ENCODE data around the gene GSTP1. TPM values are rescaled to one million over a fixed set of nuclear protein-coding genes. Genes with fewer than 3 reads are reported as not detected.
A peak's percentile ranks its signal among the peaks of the same experiment; 100 is the strongest.

Gene GSTP1
- total and polyA plus RNA-seq, 8 donors: 393 to 2,840 (median 647) TPM

DNA sequence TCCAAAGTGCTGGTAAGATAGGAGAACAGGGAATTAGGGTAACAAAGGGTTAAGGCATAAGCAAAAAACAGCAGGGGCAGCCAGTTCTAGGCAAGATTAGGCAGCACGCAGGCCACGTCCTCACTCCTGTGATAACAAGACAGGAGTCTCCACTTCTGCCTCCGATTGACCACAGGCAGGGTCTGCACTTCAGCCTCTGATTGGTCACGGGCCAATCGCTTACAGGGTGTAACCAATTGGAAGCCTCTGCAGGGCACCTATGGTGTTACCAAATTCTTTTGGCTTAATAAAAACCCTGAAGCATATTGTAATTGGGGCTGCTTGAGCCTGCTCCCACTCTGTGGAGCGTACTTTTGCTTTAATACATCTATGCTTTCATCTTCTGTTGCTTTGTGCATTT is 12.2 kb upstream of the GSTP1 start:
- H3K36me3 ChIP-seq: no peaks in the 10 kb centered on the region
- peaks cover 0 to 6% (median 1%) of the 10 kb centered on the region in 4 donors for H3K4me1 ChIP-seq
- no peak overlapping the region for H3K4me3 ChIP-seq
- TF ChIP-seq EP300 (IDR thresholded peaks at IDR 0.05): no peak
- no peak for TF ChIP-seq POLR2AphosphoS5 (IDR thresholded peaks at IDR 0.05)
- TF ChIP-seq, protein P1, sequence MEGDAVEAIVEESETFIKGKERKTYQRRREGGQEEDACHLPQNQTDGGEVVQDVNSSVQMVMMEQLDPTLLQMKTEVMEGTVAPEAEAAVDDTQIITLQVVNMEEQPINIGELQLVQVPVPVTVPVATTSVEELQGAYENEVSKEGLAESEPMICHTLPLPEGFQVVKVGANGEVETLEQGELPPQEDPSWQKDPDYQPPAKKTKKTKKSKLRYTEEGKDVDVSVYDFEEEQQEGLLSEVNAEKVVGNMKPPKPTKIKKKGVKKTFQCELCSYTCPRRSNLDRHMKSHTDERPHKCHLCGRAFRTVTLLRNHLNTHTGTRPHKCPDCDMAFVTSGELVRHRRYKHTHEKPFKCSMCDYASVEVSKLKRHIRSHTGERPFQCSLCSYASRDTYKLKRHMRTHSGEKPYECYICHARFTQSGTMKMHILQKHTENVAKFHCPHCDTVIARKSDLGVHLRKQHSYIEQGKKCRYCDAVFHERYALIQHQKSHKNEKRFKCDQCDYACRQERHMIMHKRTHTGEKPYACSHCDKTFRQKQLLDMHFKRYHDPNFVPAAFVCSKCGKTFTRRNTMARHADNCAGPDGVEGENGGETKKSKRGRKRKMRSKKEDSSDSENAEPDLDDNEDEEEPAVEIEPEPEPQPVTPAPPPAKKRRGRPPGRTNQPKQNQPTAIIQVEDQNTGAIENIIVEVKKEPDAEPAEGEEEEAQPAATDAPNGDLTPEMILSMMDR (IDR thresholded peaks at IDR 0.05): no peak
- TF ChIP-seq POLR2A (IDR thresholded peaks at IDR 0.05): no peak
- no peak for DNase-seq
- 51 to 63% (median 61%) methylated on average over 6 of the region's 6 CpGs for WGBS, 5 donors
- no peak overlapping the region for H3K27ac ChIP-seq
- intact Hi-C loops (cut with DNase I; ENCODE audit: low total_unique reads): no loop called here
- peaks cover 0 to 12% (median 0%) of the 10 kb centered on the region in 3 donors for H3K27me3 ChIP-seq
- no peaks in the 10 kb centered on the region for H3K9me3 ChIP-seq

DNA sequence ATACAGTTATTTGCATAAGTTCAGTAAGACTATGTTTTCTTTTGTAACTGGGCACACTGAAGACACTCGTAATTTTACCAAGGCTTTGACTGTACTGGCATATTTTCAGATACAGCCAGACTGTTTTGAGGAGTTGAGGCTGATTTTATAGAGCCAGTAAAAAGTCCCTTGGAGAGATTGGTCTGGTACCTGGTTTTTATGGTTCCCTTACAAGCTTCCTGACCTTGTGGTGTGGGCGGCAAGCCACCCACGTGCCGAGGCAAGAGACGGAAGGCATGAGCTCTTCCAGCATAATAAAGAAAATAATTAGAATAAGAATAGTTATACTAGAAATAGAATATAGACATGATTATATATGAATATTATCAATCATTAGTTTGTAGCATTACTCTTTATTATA is 11.3 kb upstream of the GSTP1 start:
- Histone ChIP-seq H3K4me1 (peaks cover 0 to 6% (median 2%) of the 10 kb centered on the region in 4 donors), H3K4me3 (no peak overlapping the region), H3K36me3 (no peaks in the 10 kb centered on the region), H3K27me3 (peaks cover 0 to 21% (median 0%) of the 10 kb centered on the region in 3 donors), H3K27ac (no peak overlapping the region), H3K9me3 (no peaks in the 10 kb centered on the region)
- WGBS, 5 donors: 16 to 31% (median 24%) methylated on average over 5 of the region's 5 CpGs
- intact Hi-C loops (cut with DNase I; ENCODE audit: low total_unique reads): no loop called here
- no peak for TF ChIP-seq POLR2A (IDR thresholded peaks at IDR 0.05)
- TF ChIP-seq EP300 (IDR thresholded peaks at IDR 0.05): no peak
- TF ChIP-seq, protein P1 (IDR thresholded peaks at IDR 0.05): no peak
- no peak for TF ChIP-seq POLR2AphosphoS5 (IDR thresholded peaks at IDR 0.05)
- DNase-seq: no peak

DNA sequence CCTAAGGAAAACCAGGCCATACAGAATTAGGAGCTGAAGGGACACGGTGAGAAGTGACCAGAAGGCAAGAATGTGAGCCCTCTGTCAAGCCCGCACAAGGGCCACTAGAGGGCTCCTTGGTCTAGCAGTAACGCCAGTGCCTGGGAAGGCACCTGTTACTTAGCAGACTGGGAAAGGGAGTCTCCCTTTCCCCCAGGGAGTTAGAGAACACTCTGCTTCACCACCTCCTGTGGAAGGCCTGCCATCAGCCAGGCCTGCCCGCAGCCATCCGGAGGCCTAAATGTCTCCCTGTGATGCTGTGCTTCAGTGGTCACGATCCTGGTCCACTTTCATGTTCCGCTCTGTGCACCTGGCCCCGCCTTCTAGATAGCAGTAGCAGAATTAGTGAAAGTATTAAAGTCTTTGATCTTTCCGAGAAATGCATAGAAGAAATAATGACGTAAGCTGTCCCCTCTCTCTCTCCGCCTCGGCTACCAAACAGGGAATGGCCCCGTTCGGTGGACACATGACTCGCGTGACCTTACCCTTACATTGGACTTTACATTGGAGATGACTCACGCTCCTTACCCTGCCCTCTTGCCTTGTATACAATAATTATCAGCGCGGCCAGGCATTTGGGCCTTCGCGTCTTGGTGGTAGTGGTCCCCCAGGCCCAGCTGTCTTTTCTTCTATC is 10.7 kb upstream of the GSTP1 start:
- Histone ChIP-seq H3K27ac (peak overlapping the region in 1 of 5 donors; percentile 15), H3K9me3 (no peaks in the 10 kb centered on the region), H3K36me3 (no peaks in the 10 kb centered on the region), H3K4me3 (peak overlapping the region in 1 of 4 donors; percentile 13), H3K4me1 (peaks cover 0 to 7% (median 5%) of the 10 kb centered on the region in 4 donors), H3K27me3 (peaks cover 0 to 27% (median 0%) of the 10 kb centered on the region in 3 donors)
- peak; percentile 79 to 84 for DNase-seq
- TF ChIP-seq EP300 (IDR thresholded peaks at IDR 0.05) (no peak), POLR2AphosphoS5 (IDR thresholded peaks at IDR 0.05) (peak in 1 of 3 donors; percentile 60), POLR2A (IDR thresholded peaks at IDR 0.05) (no peak)
- TF ChIP-seq, protein P1 (IDR thresholded peaks at IDR 0.05): peak in 5 of 7 experiments; percentile 63 to 76 (median 69)
- intact Hi-C loops (cut with DNase I; ENCODE audit: low total_unique reads): no loop called here
- 26 to 40% (median 38%) methylated on average over 21 of the region's 21 CpGs for WGBS, 5 donors

DNA sequence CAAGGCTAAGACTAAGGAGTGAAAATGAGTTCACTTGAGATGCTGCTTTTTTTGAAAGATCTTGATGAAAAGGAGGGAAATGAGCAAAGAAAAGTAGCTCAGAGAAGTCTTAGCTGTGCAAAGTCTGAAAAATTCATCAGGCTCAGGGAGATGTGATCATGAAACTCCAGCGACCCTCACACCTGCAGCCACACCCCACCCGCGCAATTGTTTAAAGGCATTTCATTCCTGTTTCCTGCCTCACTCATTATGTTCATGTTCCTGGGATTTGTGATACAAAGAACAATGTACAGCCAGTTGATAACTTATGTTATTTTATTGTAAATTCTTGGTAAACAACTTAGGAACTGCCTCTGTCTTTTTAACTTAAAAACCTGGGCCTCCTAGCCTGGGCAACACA is 8.7 kb upstream of the GSTP1 start:
- intact Hi-C loops (cut with DNase I; ENCODE audit: low total_unique reads): no loop called here
- Histone ChIP-seq H3K27ac (no peak overlapping the region), H3K4me3 (no peak overlapping the region), H3K36me3 (no peaks in the 10 kb centered on the region), H3K27me3 (peaks cover 0 to 39% (median 0%) of the 10 kb centered on the region in 3 donors), H3K9me3 (no peaks in the 10 kb centered on the region), H3K4me1 (peaks cover 6 to 19% (median 15%) of the 10 kb centered on the region in 4 donors)
- no peak for TF ChIP-seq POLR2AphosphoS5 (IDR thresholded peaks at IDR 0.05)
- TF ChIP-seq, protein P1 (IDR thresholded peaks at IDR 0.05): no peak
- no peak for TF ChIP-seq POLR2A (IDR thresholded peaks at IDR 0.05)
- no peak for TF ChIP-seq EP300 (IDR thresholded peaks at IDR 0.05)
- 29 to 60% (median 46%) methylated on average over 3 of the region's 3 CpGs for WGBS, 5 donors
- no peak for DNase-seq
